ENCODE data around the gene CHST2. TPM values are rescaled to one million over a fixed set of nuclear protein-coding genes. Genes with fewer than 3 reads are reported as not detected.

CHST2 gene, protein sequence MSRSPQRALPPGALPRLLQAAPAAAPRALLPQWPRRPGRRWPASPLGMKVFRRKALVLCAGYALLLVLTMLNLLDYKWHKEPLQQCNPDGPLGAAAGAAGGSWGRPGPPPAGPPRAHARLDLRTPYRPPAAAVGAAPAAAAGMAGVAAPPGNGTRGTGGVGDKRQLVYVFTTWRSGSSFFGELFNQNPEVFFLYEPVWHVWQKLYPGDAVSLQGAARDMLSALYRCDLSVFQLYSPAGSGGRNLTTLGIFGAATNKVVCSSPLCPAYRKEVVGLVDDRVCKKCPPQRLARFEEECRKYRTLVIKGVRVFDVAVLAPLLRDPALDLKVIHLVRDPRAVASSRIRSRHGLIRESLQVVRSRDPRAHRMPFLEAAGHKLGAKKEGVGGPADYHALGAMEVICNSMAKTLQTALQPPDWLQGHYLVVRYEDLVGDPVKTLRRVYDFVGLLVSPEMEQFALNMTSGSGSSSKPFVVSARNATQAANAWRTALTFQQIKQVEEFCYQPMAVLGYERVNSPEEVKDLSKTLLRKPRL
- total RNA-seq (2022; extraction: Qiagen RNA extraction; ENCODE audit: low read depth): 0.37 to 0.85 TPM (median 0.81 TPM) in 5 replicates

DNA sequence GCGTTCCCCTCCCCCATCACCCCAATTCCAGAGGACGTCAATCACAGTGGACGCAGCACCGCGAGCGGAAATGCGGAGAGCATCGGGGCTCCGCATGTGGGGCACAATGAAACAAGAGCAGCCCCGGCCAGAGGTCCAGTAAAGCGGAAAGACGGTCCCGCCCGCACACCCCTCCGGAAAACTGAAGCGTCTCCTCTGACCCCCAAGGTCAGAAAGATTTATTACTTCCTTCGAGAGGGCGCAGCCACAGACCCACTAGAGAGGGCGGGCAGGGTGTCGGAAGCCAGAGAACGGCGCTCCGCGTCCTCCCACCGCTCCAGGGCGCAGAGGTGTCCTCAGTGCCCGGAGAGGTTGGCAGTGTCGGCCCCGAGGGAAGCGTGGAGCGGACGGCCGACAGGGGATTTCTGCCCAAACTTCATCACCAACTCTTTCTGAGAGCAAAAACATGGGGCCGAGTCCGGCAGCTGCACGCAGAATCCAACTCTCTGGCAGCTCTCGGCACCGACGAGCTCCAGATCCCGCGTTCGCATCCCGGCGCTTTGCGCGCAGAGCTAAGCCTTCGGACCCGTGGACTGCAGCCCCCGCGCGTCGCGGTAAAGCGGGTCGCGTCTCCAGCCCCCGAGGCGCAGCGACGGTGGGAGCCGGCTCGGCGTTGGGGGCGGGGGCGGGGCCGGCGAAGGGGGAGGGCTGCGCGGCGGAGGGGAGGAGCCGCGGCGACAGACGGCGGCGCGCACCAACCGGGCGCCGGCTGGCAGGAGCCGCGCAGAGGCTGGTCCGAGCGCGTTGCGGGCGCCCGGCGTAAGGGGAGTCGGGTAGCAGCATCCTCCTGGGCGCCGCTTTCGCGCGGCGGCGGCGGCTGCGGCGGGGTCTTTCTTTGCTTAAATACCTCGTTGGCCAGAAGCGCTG, at the start of gene CHST2:
Gene CHST2 (plus strand): TSS at position 763 of the 906 bp plus-strand sequence. CDS start 1,046 bp downstream, outside the sequence.

Other genes with a start within 250 kb of the CHST2 start
- 29.1 to 38.5 TPM (median 33.5 TPM) in 5 replicates for gene PCOLCE2, start 230.7 kb upstream of the CHST2 start, total RNA-seq (2022; extraction: Qiagen RNA extraction; ENCODE audit: low read depth)
- gene PAQR9, start 156.1 kb upstream of the CHST2 start, total RNA-seq (2022; extraction: Qiagen RNA extraction; ENCODE audit: low read depth): 2.6 to 4.3 TPM (median 3.7 TPM) in 5 replicates
- 52.6 to 125 TPM (median 91.9 TPM) in 5 replicates for gene U2SURP, start 118.2 kb upstream of the CHST2 start, total RNA-seq (2022; extraction: Qiagen RNA extraction; ENCODE audit: low read depth)

Data from A549 treated with RU486 at 1 μM for 4 hours (cell line).